ENCODE results near the gene LILRB5.
A peak's percentile ranks its signal among the peaks of the same experiment; 100 is the strongest.
"Not testable (repeated sequence)": the region's sequence is repeated elsewhere in the genome, so short reads cannot be mapped to it uniquely, and the experiment has no call there.

The LILRB5 gene

DNA sequence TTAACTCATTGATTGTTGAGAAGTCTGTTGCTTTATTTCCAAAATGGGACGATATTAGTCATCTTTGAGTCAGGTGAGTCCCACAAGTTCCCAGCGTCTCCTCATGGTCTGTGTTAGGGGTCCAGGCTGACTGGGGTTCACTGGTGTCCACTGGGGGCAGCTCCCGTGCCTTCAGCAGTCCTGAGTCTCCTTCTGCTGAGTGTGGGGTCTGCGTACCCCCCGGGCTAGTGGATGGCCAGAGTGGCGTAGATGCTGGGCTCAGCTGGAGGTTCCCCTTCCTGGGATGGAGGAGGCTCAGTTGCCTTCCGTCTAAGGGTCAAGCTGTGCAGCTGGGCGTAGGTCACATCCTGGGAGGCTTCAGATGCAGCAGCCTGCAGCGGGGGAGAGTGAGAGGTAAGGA, 40.2 kb downstream of the LILRB5 start:
- Histone ChIP-seq H3K4me3 (ENCODE audit: low read length in 2 of 2) (no peak overlapping the region), H3K36me3 (replicated peaks in 1 of 2; ENCODE audit: control insufficient read depth in 2 of 2, insufficient read depth in 2 of 2, low read length in 2 of 2) (peaks cover 0 to 4% of the 10 kb centered on the region in 2 donors), H3K4me1 (ENCODE audit: control insufficient read depth in 2 of 2, insufficient read depth in 1 of 2, low read depth in 1 of 2, low read length in 2 of 2) (no peaks in the 10 kb centered on the region), H3K4ac (ENCODE audit: low read length) (no peak overlapping the region), H3K79me1 (ENCODE audit: low read depth, low read length) (no peaks in the 10 kb centered on the region), H3K14ac (ENCODE audit: low read length) (no peak overlapping the region), H3K9me3 (replicated peaks in 1 of 2; ENCODE audit: control insufficient read depth in 2 of 2, insufficient read depth in 1 of 2, low read depth in 1 of 2, low read length in 2 of 2) (peaks cover 0 to 2% of the 10 kb centered on the region in 2 donors), H3K18ac (ENCODE audit: low read length) (no peak overlapping the region), H3K4me2 (ENCODE audit: insufficient read depth, low read length, poor library complexity, severe bottlenecking) (no peak overlapping the region), H2AFZ (ENCODE audit: low read length) (no peak overlapping the region), H3K9ac (ENCODE audit: low read depth, low read length, poor library complexity) (no peak overlapping the region), H2BK5ac (ENCODE audit: low read length) (no peak overlapping the region), H4K8ac (ENCODE audit: low read depth, low read length) (no peak overlapping the region), H3K27ac (replicated peaks; ENCODE audit: low read length) (no peak overlapping the region), H3K23ac (ENCODE audit: low read depth, low read length, poor library complexity) (no peak overlapping the region), H2BK15ac (ENCODE audit: low read length) (no peak overlapping the region), H2AK5ac (ENCODE audit: low read depth, low read length) (no peak overlapping the region), H3K27me3 (ENCODE audit: control insufficient read depth in 3 of 3, insufficient read depth in 3 of 3, low read depth in 1 of 3, low read length in 3 of 3) (no peaks in the 10 kb centered on the region), H2BK120ac (ENCODE audit: low read depth, low read length) (no peak overlapping the region), H2BK12ac (ENCODE audit: low read length) (no peak overlapping the region), H4K91ac (ENCODE audit: low read depth, low read length, poor library complexity) (no peak overlapping the region)
- no CpG with 5 or more reads among the region's 9 CpGs for WGBS, 2 donors (ENCODE audit: extremely low coverage in 2 of 2, insufficient read length in 2 of 2, insufficient replicate concordance in 1 of 2)
- no peak for DNase-seq (ENCODE audit: low spot score)

DNA sequence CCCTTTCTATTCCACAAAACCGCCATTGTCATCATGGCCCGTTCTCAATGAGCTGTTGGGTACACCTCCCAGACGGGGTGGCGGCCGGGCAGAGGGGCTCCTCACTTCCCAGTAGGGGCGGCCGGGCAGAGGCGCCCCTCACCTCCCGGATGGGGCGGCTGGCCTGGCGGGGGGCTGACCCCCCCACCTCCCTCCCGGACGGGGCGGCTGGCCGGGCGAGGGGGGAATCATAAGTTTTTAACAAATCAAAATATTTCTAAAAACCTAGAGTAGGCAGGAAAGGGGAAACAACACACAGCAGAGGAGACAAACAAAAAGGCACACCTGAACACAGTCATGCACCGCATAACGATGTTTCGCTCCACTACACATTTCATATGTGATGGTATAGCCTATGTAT, 42.3 kb downstream of the LILRB5 start:
- H2AFZ ChIP-seq (ENCODE audit: low read length); H3K9ac ChIP-seq (ENCODE audit: low read depth, low read length, poor library complexity); H3K4me2 ChIP-seq (ENCODE audit: insufficient read depth, low read length, poor library complexity, severe bottlenecking); DNase-seq (ENCODE audit: low spot score); H4K8ac ChIP-seq (ENCODE audit: low read depth, low read length); H3K79me1 ChIP-seq (ENCODE audit: low read depth, low read length); H2BK120ac ChIP-seq (ENCODE audit: low read depth, low read length); H3K4me1 ChIP-seq (ENCODE audit: control insufficient read depth in 2 of 2, insufficient read depth in 1 of 2, low read depth in 1 of 2, low read length in 2 of 2); H2AK5ac ChIP-seq (ENCODE audit: low read depth, low read length); H2BK15ac ChIP-seq (ENCODE audit: low read length); H3K27me3 ChIP-seq (ENCODE audit: control insufficient read depth in 3 of 3, insufficient read depth in 3 of 3, low read depth in 1 of 3, low read length in 3 of 3); H3K18ac ChIP-seq (ENCODE audit: low read length); H4K91ac ChIP-seq (ENCODE audit: low read depth, low read length, poor library complexity); H3K4ac ChIP-seq (ENCODE audit: low read length); H3K14ac ChIP-seq (ENCODE audit: low read length); H3K4me3 ChIP-seq (ENCODE audit: low read length in 2 of 2); H2BK5ac ChIP-seq (ENCODE audit: low read length); H2BK12ac ChIP-seq (ENCODE audit: low read length); H3K27ac ChIP-seq (replicated peaks; ENCODE audit: low read length); H3K23ac ChIP-seq (ENCODE audit: low read depth, low read length, poor library complexity); H3K9me3 ChIP-seq (replicated peaks in 1 of 2; ENCODE audit: control insufficient read depth in 2 of 2, insufficient read depth in 1 of 2, low read depth in 1 of 2, low read length in 2 of 2): not testable (repeated sequence)
- H3K36me3 ChIP-seq (replicated peaks in 1 of 2; ENCODE audit: control insufficient read depth in 2 of 2, insufficient read depth in 2 of 2, low read length in 2 of 2), result peaks cover 3 to 13% of the 10 kb centered on the region in 2 donors
- WGBS, 2 donors (ENCODE audit: extremely low coverage in 2 of 2, insufficient read length in 2 of 2, insufficient replicate concordance in 1 of 2), result no CpG with 5 or more reads among the region's 19 CpGs

DNA sequence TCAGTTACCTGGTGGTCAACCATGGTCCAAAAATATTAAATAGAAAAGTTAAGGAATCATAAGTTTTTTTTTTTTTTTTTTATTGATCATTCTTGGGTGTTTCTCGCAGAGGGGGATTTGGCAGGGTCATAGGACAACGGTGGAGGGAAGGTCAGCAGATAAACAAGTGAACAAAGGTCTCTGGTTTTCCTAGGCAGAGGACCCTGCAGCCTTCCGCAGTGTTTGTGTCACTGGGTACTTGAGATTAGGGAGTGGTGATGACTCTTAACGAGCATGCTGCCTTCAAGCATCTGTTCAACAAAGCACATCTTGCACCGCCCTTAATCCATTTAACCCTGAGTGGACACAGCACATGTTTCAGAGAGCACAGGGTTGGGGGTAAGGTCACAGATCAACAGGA, 42.9 kb downstream of the LILRB5 start:
- not testable (repeated sequence) for H3K79me1 ChIP-seq (ENCODE audit: low read depth, low read length); H2BK5ac ChIP-seq (ENCODE audit: low read length); H2BK12ac ChIP-seq (ENCODE audit: low read length); H2BK15ac ChIP-seq (ENCODE audit: low read length); H2AK5ac ChIP-seq (ENCODE audit: low read depth, low read length); H3K4me1 ChIP-seq (ENCODE audit: control insufficient read depth in 2 of 2, insufficient read depth in 1 of 2, low read depth in 1 of 2, low read length in 2 of 2); H3K4me3 ChIP-seq (ENCODE audit: low read length in 2 of 2); H3K27me3 ChIP-seq (ENCODE audit: control insufficient read depth in 3 of 3, insufficient read depth in 3 of 3, low read depth in 1 of 3, low read length in 3 of 3); H3K23ac ChIP-seq (ENCODE audit: low read depth, low read length, poor library complexity); H2AFZ ChIP-seq (ENCODE audit: low read length); H3K4ac ChIP-seq (ENCODE audit: low read length); H4K8ac ChIP-seq (ENCODE audit: low read depth, low read length); H3K14ac ChIP-seq (ENCODE audit: low read length); H3K9me3 ChIP-seq (replicated peaks in 1 of 2; ENCODE audit: control insufficient read depth in 2 of 2, insufficient read depth in 1 of 2, low read depth in 1 of 2, low read length in 2 of 2); H3K18ac ChIP-seq (ENCODE audit: low read length); H3K27ac ChIP-seq (replicated peaks; ENCODE audit: low read length); H2BK120ac ChIP-seq (ENCODE audit: low read depth, low read length); DNase-seq (ENCODE audit: low spot score); H4K91ac ChIP-seq (ENCODE audit: low read depth, low read length, poor library complexity); H3K9ac ChIP-seq (ENCODE audit: low read depth, low read length, poor library complexity); H3K4me2 ChIP-seq (ENCODE audit: insufficient read depth, low read length, poor library complexity, severe bottlenecking)
- H3K36me3 ChIP-seq (replicated peaks in 1 of 2; ENCODE audit: control insufficient read depth in 2 of 2, insufficient read depth in 2 of 2, low read length in 2 of 2), result peaks cover 3 to 16% of the 10 kb centered on the region in 2 donors
- WGBS, 2 donors (ENCODE audit: extremely low coverage in 2 of 2, insufficient read length in 2 of 2, insufficient replicate concordance in 1 of 2), result no CpG with 5 or more reads among the region's 5 CpGs

DNA sequence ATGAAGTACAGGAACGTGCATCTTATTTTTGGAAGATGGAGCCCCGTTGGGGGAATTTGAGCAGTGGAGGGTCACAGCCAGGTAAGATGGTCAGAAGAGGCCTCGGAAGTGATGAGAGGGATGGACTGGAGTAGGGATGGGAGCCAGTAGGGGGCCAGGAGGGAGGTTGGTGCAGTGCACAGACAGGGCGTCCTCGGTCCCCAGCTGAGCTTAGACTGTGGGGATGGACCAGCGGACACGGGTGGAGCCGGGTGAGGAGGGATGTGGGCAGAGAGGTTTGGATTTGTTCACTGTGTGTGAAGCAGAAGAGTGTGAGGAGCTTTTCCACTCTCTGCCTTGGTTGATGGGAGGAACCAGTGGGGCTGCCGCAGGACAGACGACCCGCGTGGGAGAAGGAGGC, 45.8 kb downstream of the LILRB5 start:
- Histone ChIP-seq H3K9ac (ENCODE audit: low read depth, low read length, poor library complexity) (no peak overlapping the region), H2BK12ac (ENCODE audit: low read length) (no peak overlapping the region), H3K9me3 (replicated peaks in 1 of 2; ENCODE audit: control insufficient read depth in 2 of 2, insufficient read depth in 1 of 2, low read depth in 1 of 2, low read length in 2 of 2) (peaks cover 0 to 2% of the 10 kb centered on the region in 2 donors), H3K4me3 (ENCODE audit: low read length in 2 of 2) (no peak overlapping the region), H3K23ac (ENCODE audit: low read depth, low read length, poor library complexity) (peak overlapping the region; percentile 10), H3K36me3 (replicated peaks in 1 of 2; ENCODE audit: control insufficient read depth in 2 of 2, insufficient read depth in 2 of 2, low read length in 2 of 2) (peaks cover 26 to 31% of the 10 kb centered on the region in 2 donors), H2BK15ac (ENCODE audit: low read length) (no peak overlapping the region), H3K18ac (ENCODE audit: low read length) (no peak overlapping the region), H3K27ac (replicated peaks; ENCODE audit: low read length) (peak overlapping the region; percentile 14), H2AFZ (ENCODE audit: low read length) (no peak overlapping the region), H3K4me2 (ENCODE audit: insufficient read depth, low read length, poor library complexity, severe bottlenecking) (no peak overlapping the region), H3K4me1 (ENCODE audit: control insufficient read depth in 2 of 2, insufficient read depth in 1 of 2, low read depth in 1 of 2, low read length in 2 of 2) (peaks cover 0 to 1% of the 10 kb centered on the region in 2 donors), H2AK5ac (ENCODE audit: low read depth, low read length) (no peak overlapping the region), H4K91ac (ENCODE audit: low read depth, low read length, poor library complexity) (no peak overlapping the region), H3K4ac (ENCODE audit: low read length) (no peak overlapping the region), H2BK5ac (ENCODE audit: low read length) (peak overlapping the region; percentile 87), H4K8ac (ENCODE audit: low read depth, low read length) (no peak overlapping the region), H3K27me3 (ENCODE audit: control insufficient read depth in 3 of 3, insufficient read depth in 3 of 3, low read depth in 1 of 3, low read length in 3 of 3) (no peaks in the 10 kb centered on the region), H3K79me1 (ENCODE audit: low read depth, low read length) (peaks cover 19% of the 10 kb centered on the region), H2BK120ac (ENCODE audit: low read depth, low read length) (no peak overlapping the region), H3K14ac (ENCODE audit: low read length) (no peak overlapping the region)
- no CpG with 5 or more reads among the region's 12 CpGs for WGBS, 2 donors (ENCODE audit: extremely low coverage in 2 of 2, insufficient read length in 2 of 2, insufficient replicate concordance in 1 of 2)
- DNase-seq (ENCODE audit: low spot score), result no peak
